WTC11 (cell line): ENCODE data around the gene MAP1B. TPM values are rescaled to one million over a fixed set of nuclear protein-coding genes. Genes with fewer than 3 reads are reported as not detected.

Source experiments
- ATAC-seq: fragments of 200-7000 bp; cut with Tn5 transposase; 2 replicates; pipeline ENCODE4 v1.10.0; 2021; ENCODE audit warnings: mild to moderate bottlenecking, moderate library complexity
- CTCF ChIA-PET: fragments of 300-600 bp; sonication (Branson Sonifier 250); formaldehyde crosslinking; loops from one replicate; lab custom pipeline; 2021; ENCODE audit warnings: antibody characterized with exemption; lab: Charles Lee
- POLR2A ChIA-PET: fragments of 350-600 bp; sonication (Branson Sonifier 250); formaldehyde crosslinking; loops from one replicate; lab custom pipeline; 2021; ENCODE audit warnings: antibody characterized with exemption; lab: Charles Lee
- DNase-seq: peaks from one replicate; pipeline ENCODE4 v3.0.0; 2021; ENCODE audit warnings: low spot score
- H3K27ac Mint-ChIP-seq: 2 replicates; pipeline ENCODE4 v1.8.0; 2021; ENCODE audit warnings: mixed read lengths
- H3K27me3 Mint-ChIP-seq: 2 replicates; pipeline ENCODE4 v1.8.0; 2021; ENCODE audit warnings: low read depth, mild to moderate bottlenecking, moderate library complexity, mixed read lengths
- H3K36me3 Mint-ChIP-seq: 2 replicates; pipeline ENCODE4 v1.8.0; 2021; ENCODE audit warnings: mixed read lengths
- H3K4me1 Mint-ChIP-seq: 2 replicates; pipeline ENCODE4 v1.8.0; 2022; ENCODE audit warnings: mixed read lengths
- H3K4me3 Mint-ChIP-seq: 2 replicates; pipeline ENCODE4 v1.8.0; 2021; ENCODE audit warnings: mild to moderate bottlenecking, moderate library complexity, mixed read lengths
- H3K9me3 Mint-ChIP-seq: 2 replicates; pipeline ENCODE4 v1.8.0; 2021; ENCODE audit warnings: mixed read lengths
- CBFB ChIP-seq: sonication (generic); formaldehyde crosslinking; IDR thresholded peaks from 2 replicates; pipeline ENCODE4 v1.8.1; 2022; ENCODE audit warnings: mild to moderate bottlenecking, low read depth, missing genetic modification reagents
- CREB1 ChIP-seq: sonication (generic); formaldehyde crosslinking; IDR thresholded peaks from 2 replicates; pipeline ENCODE4 v1.8.0; 2023; ENCODE audit warnings: mild to moderate bottlenecking, missing genetic modification reagents
- ETV6 ChIP-seq: sonication (generic); formaldehyde crosslinking; IDR thresholded peaks from 2 replicates; pipeline ENCODE4 v1.8.1; 2022; ENCODE audit warnings: mild to moderate bottlenecking, missing genetic modification reagents
- FOXP1 ChIP-seq: sonication (generic); formaldehyde crosslinking; IDR thresholded peaks from 2 replicates; pipeline ENCODE4 v1.8.0; 2022; ENCODE audit warnings: missing genetic modification reagents, mild to moderate bottlenecking, moderate library complexity, borderline replicate concordance
- GTF2I ChIP-seq: fragments of 250-450 bp; sonication (Bioruptor Pico); conservative IDR thresholded peaks from 2 replicates; pipeline ENCODE4 v1.4.0; 2021; ENCODE audit warnings: mild to moderate bottlenecking
- IRF2 ChIP-seq: sonication (generic); formaldehyde crosslinking; IDR thresholded peaks from 2 replicates; pipeline ENCODE4 v1.8.0; 2022; ENCODE audit warnings: low read depth, missing genetic modification reagents, borderline replicate concordance
- MYBL2 ChIP-seq: sonication (generic); formaldehyde crosslinking; IDR thresholded peaks from 2 replicates; pipeline ENCODE4 v1.8.1; 2023; ENCODE audit warnings: mild to moderate bottlenecking, moderate library complexity, missing genetic modification reagents
- NR1H2 ChIP-seq: sonication (generic); formaldehyde crosslinking; IDR thresholded peaks from 2 replicates; pipeline ENCODE4 v1.9.0; 2021; ENCODE audit warnings: mild to moderate bottlenecking, moderate library complexity, missing genetic modification reagents
- NR2C2 ChIP-seq: sonication (generic); formaldehyde crosslinking; IDR thresholded peaks from 2 replicates; pipeline ENCODE4 v1.8.0; 2022; ENCODE audit warnings: mild to moderate bottlenecking, missing genetic modification reagents
- OVOL2 ChIP-seq: fragments of 250-450 bp; sonication (Bioruptor Pico); IDR thresholded peaks from 2 replicates; pipeline ENCODE4 v1.9.0; 2021; ENCODE audit warnings: mild to moderate bottlenecking, borderline replicate concordance
- PRRX2 ChIP-seq: fragments of 250-450 bp; sonication (Bioruptor Pico); IDR thresholded peaks from 2 replicates; pipeline ENCODE4 v1.8.0; 2021; ENCODE audit warnings: mild to moderate bottlenecking
- RELA ChIP-seq: sonication (generic); formaldehyde crosslinking; IDR thresholded peaks from 2 replicates; pipeline ENCODE4 v1.8.1; 2022; ENCODE audit warnings: missing genetic modification reagents, mild to moderate bottlenecking, borderline replicate concordance
- SP1 ChIP-seq: sonication (generic); formaldehyde crosslinking; conservative IDR thresholded peaks from 2 replicates; pipeline ENCODE4 v1.8.1; 2022; ENCODE audit warnings: missing genetic modification reagents
- ZNF232 ChIP-seq: sonication (generic); formaldehyde crosslinking; IDR thresholded peaks from 2 replicates; pipeline ENCODE4 v1.8.0; 2022; ENCODE audit warnings: mild to moderate bottlenecking, missing genetic modification reagents
- ZNF263 ChIP-seq: sonication (generic); formaldehyde crosslinking; IDR thresholded peaks from 2 replicates; pipeline ENCODE4 v1.8.1; 2022; ENCODE audit warnings: low read depth, mild to moderate bottlenecking, moderate library complexity, missing genetic modification reagents
- ZNF396 ChIP-seq: fragments of 250-450 bp; sonication (Bioruptor Pico); IDR thresholded peaks from 2 replicates; pipeline ENCODE4 v1.8.0; 2021; ENCODE audit warnings: mild to moderate bottlenecking, moderate library complexity, borderline replicate concordance
- total RNA-seq: library from RNA; stranded (reverse); gene quantifications from 3 replicates; pipeline ENCODE4 v1.2.3, GENCODE V29; 2021
- TF ChIP-seq, protein P1 (sequence below): sonication (generic); formaldehyde crosslinking; IDR thresholded peaks from 2 replicates; pipeline ENCODE4 v1.8.1; 2022; ENCODE audit warnings: mild to moderate bottlenecking, missing genetic modification reagents, moderate library complexity, borderline replicate concordance
- TF ChIP-seq, protein P2 (sequence below): sonication (generic); formaldehyde crosslinking; IDR thresholded peaks from 2 replicates; pipeline ENCODE4 v1.8.0; 2023; ENCODE audit warnings: mild to moderate bottlenecking, missing genetic modification reagents
- TF ChIP-seq, protein P3 (sequence below): sonication (generic); formaldehyde crosslinking; IDR thresholded peaks from 2 replicates; pipeline ENCODE4 v1.8.1; 2023; ENCODE audit warnings: mild to moderate bottlenecking, missing genetic modification reagents, moderate library complexity
- TF ChIP-seq, protein P4 (sequence below): sonication (generic); formaldehyde crosslinking; IDR thresholded peaks from 2 replicates; pipeline ENCODE4 v1.8.1; 2023; ENCODE audit warnings: mild to moderate bottlenecking, missing genetic modification reagents
- TF ChIP-seq, protein P5 (sequence below): fragments of 250-450 bp; sonication (Bioruptor Pico); IDR thresholded peaks from 2 replicates; pipeline ENCODE4 v1.8.0; 2021; ENCODE audit warnings: mild to moderate bottlenecking
- TF ChIP-seq, protein P6 (sequence below): sonication (generic); formaldehyde crosslinking; IDR thresholded peaks from 2 replicates; pipeline ENCODE4 v1.8.0; 2022; ENCODE audit warnings: mild to moderate bottlenecking, missing genetic modification reagents
- TF ChIP-seq, protein P7 (sequence below): fragments of 250-450 bp; sonication (Bioruptor Pico); IDR thresholded peaks from 2 replicates; pipeline ENCODE4 v2.1.2; 2022; ENCODE audit warnings: mild to moderate bottlenecking, moderate library complexity
- TF ChIP-seq, protein P8 (sequence below): sonication (generic); formaldehyde crosslinking; IDR thresholded peaks from 2 replicates; pipeline ENCODE4 v1.8.1; 2023; ENCODE audit warnings: mild to moderate bottlenecking, missing genetic modification reagents, moderate library complexity
- TF ChIP-seq, protein P9 (sequence below): sonication (generic); formaldehyde crosslinking; IDR thresholded peaks from 2 replicates; pipeline ENCODE4 v1.8.0; 2022; ENCODE audit warnings: mild to moderate bottlenecking, missing genetic modification reagents

MAP1B gene
- total RNA-seq, 1 experiment from 2014 or later = 95.0 TPM

DNA sequence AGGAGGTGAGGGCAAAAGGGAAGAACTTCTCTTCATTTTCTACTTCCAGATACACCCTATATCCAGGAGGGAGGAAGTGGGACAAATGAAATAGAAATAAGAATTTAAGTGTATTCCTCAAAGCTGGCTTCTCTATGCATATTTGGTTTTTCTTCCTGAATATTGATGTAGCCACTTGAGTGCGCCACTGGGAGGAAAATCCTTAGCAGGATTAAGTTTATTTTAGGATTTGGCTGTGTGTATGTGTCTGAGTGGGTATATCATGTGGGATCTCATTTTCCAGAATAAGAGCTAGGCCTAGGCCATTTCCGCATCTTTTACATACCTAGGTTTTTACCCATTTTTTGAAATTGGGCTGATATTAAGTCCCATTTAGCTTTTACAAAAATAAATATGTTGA lies 42.5 kb downstream of the MAP1B start (continued):
- TF ChIP-seq, protein P1, sequence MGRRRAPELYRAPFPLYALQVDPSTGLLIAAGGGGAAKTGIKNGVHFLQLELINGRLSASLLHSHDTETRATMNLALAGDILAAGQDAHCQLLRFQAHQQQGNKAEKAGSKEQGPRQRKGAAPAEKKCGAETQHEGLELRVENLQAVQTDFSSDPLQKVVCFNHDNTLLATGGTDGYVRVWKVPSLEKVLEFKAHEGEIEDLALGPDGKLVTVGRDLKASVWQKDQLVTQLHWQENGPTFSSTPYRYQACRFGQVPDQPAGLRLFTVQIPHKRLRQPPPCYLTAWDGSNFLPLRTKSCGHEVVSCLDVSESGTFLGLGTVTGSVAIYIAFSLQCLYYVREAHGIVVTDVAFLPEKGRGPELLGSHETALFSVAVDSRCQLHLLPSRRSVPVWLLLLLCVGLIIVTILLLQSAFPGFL (CRISPR knock-in tag) = no peak
- TF ChIP-seq, protein P2, sequence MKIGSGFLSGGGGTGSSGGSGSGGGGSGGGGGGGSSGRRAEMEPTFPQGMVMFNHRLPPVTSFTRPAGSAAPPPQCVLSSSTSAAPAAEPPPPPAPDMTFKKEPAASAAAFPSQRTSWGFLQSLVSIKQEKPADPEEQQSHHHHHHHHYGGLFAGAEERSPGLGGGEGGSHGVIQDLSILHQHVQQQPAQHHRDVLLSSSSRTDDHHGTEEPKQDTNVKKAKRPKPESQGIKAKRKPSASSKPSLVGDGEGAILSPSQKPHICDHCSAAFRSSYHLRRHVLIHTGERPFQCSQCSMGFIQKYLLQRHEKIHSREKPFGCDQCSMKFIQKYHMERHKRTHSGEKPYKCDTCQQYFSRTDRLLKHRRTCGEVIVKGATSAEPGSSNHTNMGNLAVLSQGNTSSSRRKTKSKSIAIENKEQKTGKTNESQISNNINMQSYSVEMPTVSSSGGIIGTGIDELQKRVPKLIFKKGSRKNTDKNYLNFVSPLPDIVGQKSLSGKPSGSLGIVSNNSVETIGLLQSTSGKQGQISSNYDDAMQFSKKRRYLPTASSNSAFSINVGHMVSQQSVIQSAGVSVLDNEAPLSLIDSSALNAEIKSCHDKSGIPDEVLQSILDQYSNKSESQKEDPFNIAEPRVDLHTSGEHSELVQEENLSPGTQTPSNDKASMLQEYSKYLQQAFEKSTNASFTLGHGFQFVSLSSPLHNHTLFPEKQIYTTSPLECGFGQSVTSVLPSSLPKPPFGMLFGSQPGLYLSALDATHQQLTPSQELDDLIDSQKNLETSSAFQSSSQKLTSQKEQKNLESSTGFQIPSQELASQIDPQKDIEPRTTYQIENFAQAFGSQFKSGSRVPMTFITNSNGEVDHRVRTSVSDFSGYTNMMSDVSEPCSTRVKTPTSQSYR (CRISPR knock-in tag) = no peak
- no peak for TF ChIP-seq ZNF396 (CRISPR knock-in tag)
- no peak for TF ChIP-seq NR1H2
- TF ChIP-seq ETV6 = no peak
- no peak for TF ChIP-seq SP1 (CRISPR knock-in tag)
- no peak for TF ChIP-seq CREB1 (CRISPR knock-in tag)
- TF ChIP-seq, protein P3, sequence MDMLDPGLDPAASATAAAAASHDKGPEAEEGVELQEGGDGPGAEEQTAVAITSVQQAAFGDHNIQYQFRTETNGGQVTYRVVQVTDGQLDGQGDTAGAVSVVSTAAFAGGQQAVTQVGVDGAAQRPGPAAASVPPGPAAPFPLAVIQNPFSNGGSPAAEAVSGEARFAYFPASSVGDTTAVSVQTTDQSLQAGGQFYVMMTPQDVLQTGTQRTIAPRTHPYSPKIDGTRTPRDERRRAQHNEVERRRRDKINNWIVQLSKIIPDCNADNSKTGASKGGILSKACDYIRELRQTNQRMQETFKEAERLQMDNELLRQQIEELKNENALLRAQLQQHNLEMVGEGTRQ (CRISPR knock-in tag) = no peak

DNA sequence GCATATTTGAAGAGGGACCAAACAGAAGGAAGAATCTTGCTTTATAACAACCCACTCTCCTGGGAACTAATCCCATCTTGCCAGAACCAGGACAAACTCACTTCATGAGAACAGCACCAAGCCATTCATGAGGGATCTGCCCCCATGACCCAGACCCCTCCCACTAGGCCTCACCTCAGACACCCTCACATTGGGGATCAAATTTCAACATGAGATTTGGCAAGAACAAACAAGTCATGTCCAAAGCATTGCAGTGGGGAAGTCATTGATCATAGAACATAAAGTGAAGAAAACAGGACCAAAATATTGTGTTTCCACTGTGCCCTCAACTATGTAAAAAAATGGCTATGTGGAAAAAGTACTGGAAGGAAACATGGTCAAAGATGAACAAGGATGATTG lies 43.9 kb downstream of the MAP1B start:
- CTCF ChIA-PET = no interaction called here
- no peak for DNase-seq
- H3K4me1 Mint-ChIP-seq = peaks cover 50% of the 10 kb centered on the region
- H3K4me3 Mint-ChIP-seq = no peak overlapping the region
- H3K9me3 Mint-ChIP-seq = no peaks in the 10 kb centered on the region
- TF ChIP-seq ZNF232 (CRISPR knock-in tag) (no peak), CBFB (CRISPR knock-in tag) (no peak), GTF2I (CRISPR knock-in tag) (no peak), MYBL2 (CRISPR knock-in tag) (no peak), IRF2 (no peak), RELA (CRISPR knock-in tag) (no peak), OVOL2 (CRISPR knock-in tag) (no peak), FOXP1 (CRISPR knock-in tag) (no peak), PRRX2 (CRISPR knock-in tag) (no peak), SP1 (CRISPR knock-in tag) (no peak), NR2C2 (no peak), ZNF263 (CRISPR knock-in tag) (no peak)
- TF ChIP-seq, protein P4, sequence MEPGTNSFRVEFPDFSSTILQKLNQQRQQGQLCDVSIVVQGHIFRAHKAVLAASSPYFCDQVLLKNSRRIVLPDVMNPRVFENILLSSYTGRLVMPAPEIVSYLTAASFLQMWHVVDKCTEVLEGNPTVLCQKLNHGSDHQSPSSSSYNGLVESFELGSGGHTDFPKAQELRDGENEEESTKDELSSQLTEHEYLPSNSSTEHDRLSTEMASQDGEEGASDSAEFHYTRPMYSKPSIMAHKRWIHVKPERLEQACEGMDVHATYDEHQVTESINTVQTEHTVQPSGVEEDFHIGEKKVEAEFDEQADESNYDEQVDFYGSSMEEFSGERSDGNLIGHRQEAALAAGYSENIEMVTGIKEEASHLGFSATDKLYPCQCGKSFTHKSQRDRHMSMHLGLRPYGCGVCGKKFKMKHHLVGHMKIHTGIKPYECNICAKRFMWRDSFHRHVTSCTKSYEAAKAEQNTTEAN (CRISPR knock-in tag) = no peak
- TF ChIP-seq, protein P5, sequence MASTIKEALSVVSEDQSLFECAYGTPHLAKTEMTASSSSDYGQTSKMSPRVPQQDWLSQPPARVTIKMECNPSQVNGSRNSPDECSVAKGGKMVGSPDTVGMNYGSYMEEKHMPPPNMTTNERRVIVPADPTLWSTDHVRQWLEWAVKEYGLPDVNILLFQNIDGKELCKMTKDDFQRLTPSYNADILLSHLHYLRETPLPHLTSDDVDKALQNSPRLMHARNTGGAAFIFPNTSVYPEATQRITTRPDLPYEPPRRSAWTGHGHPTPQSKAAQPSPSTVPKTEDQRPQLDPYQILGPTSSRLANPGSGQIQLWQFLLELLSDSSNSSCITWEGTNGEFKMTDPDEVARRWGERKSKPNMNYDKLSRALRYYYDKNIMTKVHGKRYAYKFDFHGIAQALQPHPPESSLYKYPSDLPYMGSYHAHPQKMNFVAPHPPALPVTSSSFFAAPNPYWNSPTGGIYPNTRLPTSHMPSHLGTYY (CRISPR knock-in tag) = no peak
- TF ChIP-seq, protein P6, sequence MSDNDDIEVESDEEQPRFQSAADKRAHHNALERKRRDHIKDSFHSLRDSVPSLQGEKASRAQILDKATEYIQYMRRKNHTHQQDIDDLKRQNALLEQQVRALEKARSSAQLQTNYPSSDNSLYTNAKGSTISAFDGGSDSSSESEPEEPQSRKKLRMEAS = no peak
- TF ChIP-seq, protein P7, sequence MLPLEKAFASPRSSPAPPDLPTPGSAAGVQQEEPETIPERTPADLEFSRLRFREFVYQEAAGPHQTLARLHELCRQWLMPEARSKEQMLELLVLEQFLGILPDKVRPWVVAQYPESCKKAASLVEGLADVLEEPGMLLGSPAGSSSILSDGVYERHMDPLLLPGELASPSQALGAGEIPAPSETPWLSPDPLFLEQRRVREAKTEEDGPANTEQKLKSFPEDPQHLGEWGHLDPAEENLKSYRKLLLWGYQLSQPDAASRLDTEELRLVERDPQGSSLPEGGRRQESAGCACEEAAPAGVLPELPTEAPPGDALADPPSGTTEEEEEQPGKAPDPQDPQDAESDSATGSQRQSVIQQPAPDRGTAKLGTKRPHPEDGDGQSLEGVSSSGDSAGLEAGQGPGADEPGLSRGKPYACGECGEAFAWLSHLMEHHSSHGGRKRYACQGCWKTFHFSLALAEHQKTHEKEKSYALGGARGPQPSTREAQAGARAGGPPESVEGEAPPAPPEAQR = no peak
- TF ChIP-seq, protein P8, sequence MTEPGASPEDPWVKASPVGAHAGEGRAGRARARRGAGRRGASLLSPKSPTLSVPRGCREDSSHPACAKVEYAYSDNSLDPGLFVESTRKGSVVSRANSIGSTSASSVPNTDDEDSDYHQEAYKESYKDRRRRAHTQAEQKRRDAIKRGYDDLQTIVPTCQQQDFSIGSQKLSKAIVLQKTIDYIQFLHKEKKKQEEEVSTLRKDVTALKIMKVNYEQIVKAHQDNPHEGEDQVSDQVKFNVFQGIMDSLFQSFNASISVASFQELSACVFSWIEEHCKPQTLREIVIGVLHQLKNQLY (CRISPR knock-in tag) = no peak
- TF ChIP-seq, protein P9, sequence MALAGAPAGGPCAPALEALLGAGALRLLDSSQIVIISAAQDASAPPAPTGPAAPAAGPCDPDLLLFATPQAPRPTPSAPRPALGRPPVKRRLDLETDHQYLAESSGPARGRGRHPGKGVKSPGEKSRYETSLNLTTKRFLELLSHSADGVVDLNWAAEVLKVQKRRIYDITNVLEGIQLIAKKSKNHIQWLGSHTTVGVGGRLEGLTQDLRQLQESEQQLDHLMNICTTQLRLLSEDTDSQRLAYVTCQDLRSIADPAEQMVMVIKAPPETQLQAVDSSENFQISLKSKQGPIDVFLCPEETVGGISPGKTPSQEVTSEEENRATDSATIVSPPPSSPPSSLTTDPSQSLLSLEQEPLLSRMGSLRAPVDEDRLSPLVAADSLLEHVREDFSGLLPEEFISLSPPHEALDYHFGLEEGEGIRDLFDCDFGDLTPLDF (CRISPR knock-in tag) = no peak
- TF ChIP-seq, all 79 proteins: peak for 0
- ATAC-seq = peak; percentile 38; the same call in 1 of the 2 replicates
- H3K36me3 Mint-ChIP-seq = peaks cover 8% of the 10 kb centered on the region
- no peaks in the 10 kb centered on the region for H3K27me3 Mint-ChIP-seq
- peak overlapping the region; percentile 9 for H3K27ac Mint-ChIP-seq
- POLR2A ChIA-PET = no interaction called here
